GM23338 (cell line): Measurements from ENCODE around the gene DCST2. TPM values are rescaled to one million over a fixed set of nuclear protein-coding genes. Genes with fewer than 3 reads are reported as not detected.

Source experiments
- ATAC-seq: fragments of 200-7000 bp; cut with Tn5 transposase; 3 replicates; pipeline ENCODE4 v1.9.1; 2020
- DNase-seq: peaks from one replicate; pipeline ENCODE4 v3.0.0-alpha.2; 2015; ENCODE audit warnings: low spot score
- H2AFZ ChIP-seq: fragments of 200-600 bp; sonication (generic); 2 replicates; pipeline ENCODE4 v1.8.0; 2016; ENCODE audit warnings: antibody characterized with exemption, mild to moderate bottlenecking, moderate library complexity
- H3F3A ChIP-seq: fragments of 200-600 bp; sonication (generic); replicated peaks from 2 replicates; pipeline ENCODE4 v1.8.0; 2017; ENCODE audit warnings: antibody characterized with exemption, mixed run types, low read depth
- H3K27ac ChIP-seq: fragments of 200-600 bp; sonication (generic); 2 replicates; pipeline ENCODE4 v1.6.1; 2016; ENCODE audit warnings: low read depth
- H3K27me3 ChIP-seq: fragments of 200-600 bp; sonication (generic); 2 replicates; pipeline ENCODE4 v1.8.0; 2016; ENCODE audit warnings: mild to moderate bottlenecking, mixed run types, moderate library complexity; ENCODE audit not compliant: insufficient read depth
- H3K36me3 ChIP-seq: fragments of 200-600 bp; sonication (generic); 2 replicates; pipeline ENCODE4 v1.8.0; 2016; ENCODE audit warnings: mild to moderate bottlenecking; ENCODE audit not compliant: insufficient read depth
- H3K4me1 ChIP-seq: fragments of 200-600 bp; sonication (generic); 2 replicates; pipeline ENCODE4 v1.8.0; 2016; ENCODE audit warnings: mild to moderate bottlenecking, moderate library complexity; ENCODE audit not compliant: insufficient read depth
- H3K4me2 ChIP-seq: fragments of 200-600 bp; sonication (generic); 2 replicates; pipeline ENCODE4 v1.7.1; 2017; ENCODE audit warnings: mixed run types
- H3K4me3 ChIP-seq: fragments of 200-600 bp; sonication (generic); 2 replicates; pipeline ENCODE4 v1.6.1; 2016; ENCODE audit warnings: mixed run types
- H3K79me2 ChIP-seq: fragments of 200-600 bp; sonication (generic); replicated peaks from 2 replicates; pipeline ENCODE4 v1.8.0; 2017; ENCODE audit warnings: mild to moderate bottlenecking; ENCODE audit not compliant: insufficient read depth
- H3K9me2 ChIP-seq: fragments of 200-600 bp; sonication (generic); 2 replicates; pipeline ENCODE4 v1.8.0; 2017; ENCODE audit not compliant: insufficient read depth
- H4K20me1 ChIP-seq: fragments of 200-600 bp; sonication (generic); replicated peaks from 2 replicates; pipeline ENCODE4 v1.8.0; 2017; ENCODE audit warnings: mild to moderate bottlenecking; ENCODE audit not compliant: insufficient read depth
- H3K27ac Mint-ChIP-seq: 2 replicates; pipeline ENCODE4 v1.8.0; 2020; ENCODE audit warnings: inconsistent platforms, mild to moderate bottlenecking, moderate library complexity, mixed read lengths
- H3K27me3 Mint-ChIP-seq: 3 replicates; pipeline ENCODE4 v1.8.0; 2022; ENCODE audit warnings: low read depth, mild to moderate bottlenecking, moderate library complexity, mixed read lengths, inconsistent platforms; ENCODE audit not compliant: insufficient read depth, poor library complexity
- H3K36me3 Mint-ChIP-seq: 3 replicates; pipeline ENCODE4 v1.8.0; 2021; ENCODE audit warnings: low read depth, mild to moderate bottlenecking, inconsistent platforms, moderate library complexity, mixed read lengths
- H3K4me1 Mint-ChIP-seq: 3 replicates; pipeline ENCODE4 v1.8.0; 2020; ENCODE audit warnings: mild to moderate bottlenecking, inconsistent platforms, mixed read lengths
- H3K4me3 Mint-ChIP-seq: 3 replicates; pipeline ENCODE4 v1.8.0; 2021; ENCODE audit warnings: moderate library complexity, mild to moderate bottlenecking, inconsistent platforms, mixed read lengths
- H3K9me3 Mint-ChIP-seq: 3 replicates; pipeline ENCODE4 v1.8.0; 2020; ENCODE audit warnings: moderate library complexity, mild to moderate bottlenecking, inconsistent platforms, mixed read lengths
- CREB1 ChIP-seq: fragments of 250-450 bp; sonication (Bioruptor Pico); IDR thresholded peaks from 2 replicates; pipeline ENCODE4 v1.5.0; 2020; ENCODE audit warnings: low read depth, mild to moderate bottlenecking, moderate library complexity
- EZH2 ChIP-seq: fragments of 200-600 bp; sonication (generic); IDR thresholded peaks from one replicate; pipeline ENCODE4 v1.8.0; 2017; ENCODE audit warnings: antibody characterized with exemption, mild to moderate bottlenecking, low read depth; ENCODE audit not compliant: unreplicated experiment
- JUNB ChIP-seq: IDR thresholded peaks from one replicate; pipeline ENCODE4 v1.6.1; 2016; ENCODE audit warnings: antibody characterized with exemption; ENCODE audit not compliant: unreplicated experiment
- NANOG ChIP-seq: IDR thresholded peaks from 2 replicates; pipeline ENCODE4 v1.6.1; 2016; ENCODE audit warnings: antibody characterized with exemption, borderline replicate concordance
- REST ChIP-seq: IDR thresholded peaks from one replicate; pipeline ENCODE4 v1.6.1; 2018; ENCODE audit warnings: antibody characterized with exemption; ENCODE audit not compliant: unreplicated experiment
- STAT1 ChIP-seq: IDR thresholded peaks from one replicate; pipeline ENCODE4 v1.6.1; 2016; ENCODE audit warnings: antibody characterized with exemption; ENCODE audit not compliant: unreplicated experiment
- ZNF114 ChIP-seq: fragments of 250-450 bp; sonication (Bioruptor Pico); IDR thresholded peaks from 2 replicates; pipeline ENCODE4 v1.5.0; 2020; ENCODE audit warnings: mild to moderate bottlenecking, moderate library complexity
- ZNF331 ChIP-seq: fragments of 250-450 bp; sonication (Bioruptor Pico); IDR thresholded peaks from 2 replicates; pipeline ENCODE4 v1.5.0; 2020; ENCODE audit warnings: low read depth, mild to moderate bottlenecking, moderate library complexity
- ZNF462 ChIP-seq: fragments of 250-450 bp; sonication (Bioruptor Pico); IDR thresholded peaks from 2 replicates; pipeline ENCODE4 v1.5.0; 2020; ENCODE audit warnings: mild to moderate bottlenecking, moderate library complexity
- polyA plus RNA-seq: library from polyadenylated mRNA; unstranded; fragments of >200 nt; fragmentation: Nextera tagmentation; extraction: Ambion mirVana; gene quantifications from 2 replicates; pipeline ENCODE4 v1.2.1, GENCODE V29; 2016
- total RNA-seq: library from RNA; depleted of rRNA; stranded (reverse); fragments of >200 nt; shearing (Covaris generic); gene quantifications from 2 replicates; pipeline ENCODE4 v1.2.3, GENCODE V29; 2014
- TF ChIP-seq, protein P1 (sequence below), 2 experiments: fragments of 200-600 bp in 1 of 2; sonication (generic) in 1 of 2; conservative IDR thresholded peaks; 2 replicates each; pipeline versions ENCODE4 v1.5.1 to v1.6.1; 2016 to 2017; ENCODE audit warnings: antibody characterized with exemption in 2 of 2, low read depth in 2 of 2, mild to moderate bottlenecking in 2 of 2, moderate library complexity in 1 of 2
- TF ChIP-seq, protein P2 (sequence below): IDR thresholded peaks from 2 replicates; pipeline ENCODE4 v1.6.1; 2016; ENCODE audit warnings: antibody characterized with exemption

The DCST2 gene
- total and polyA plus RNA-seq, 2 experiments from 2014 or later: 0.78 TPM; not detected in 1

DNA sequence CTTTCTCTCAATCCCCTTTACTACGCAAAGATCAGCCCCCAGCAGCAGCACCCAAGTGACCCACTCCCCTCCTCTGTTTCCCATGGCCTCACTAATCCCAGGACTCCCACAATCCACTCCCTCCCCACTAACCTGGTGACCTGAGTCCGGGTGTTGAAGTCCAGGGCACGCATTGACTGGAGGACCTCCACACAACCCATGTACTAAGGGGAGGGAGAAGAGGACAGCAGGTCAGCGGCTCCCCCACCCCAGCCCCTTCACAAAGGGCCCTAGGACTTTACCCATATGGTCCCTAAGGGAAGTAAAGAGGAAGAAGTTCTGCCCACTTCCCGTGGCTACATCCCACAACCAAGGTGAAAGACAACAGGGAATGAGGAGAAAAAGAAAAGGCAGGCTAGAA is 64.3 kb downstream of the DCST2 start:
- Histone ChIP-seq H2AFZ (no peak overlapping the region), H3K4me2 (peak overlapping the region; percentile 90), H3K4me3 (peak overlapping the region; percentile 82), H3K36me3 (peaks cover 26% of the 10 kb centered on the region), H3K4me1 (peaks cover 18% of the 10 kb centered on the region), H3K79me2 (peaks cover 42% of the 10 kb centered on the region), H3F3A (peaks cover 31% of the 10 kb centered on the region), H3K27me3 (no peaks in the 10 kb centered on the region), H3K27ac (no peak overlapping the region; the same call in 1 of the 2 replicates), H4K20me1 (peaks cover 17% of the 10 kb centered on the region), H3K9me2 (no peaks in the 10 kb centered on the region)
- H3K27me3 Mint-ChIP-seq: peaks cover 14% of the 10 kb centered on the region
- no peak overlapping the region for H3K4me3 Mint-ChIP-seq
- no peak for ATAC-seq
- TF ChIP-seq ZNF331 (CRISPR knock-in tag) (no peak), NANOG (no peak), CREB1 (CRISPR knock-in tag) (no peak), STAT1 (no peak), ZNF462 (CRISPR knock-in tag) (no peak), JUNB (no peak), ZNF114 (CRISPR knock-in tag) (no peak), REST (no peak), EZH2 (no peak)
- TF ChIP-seq, protein P1, sequence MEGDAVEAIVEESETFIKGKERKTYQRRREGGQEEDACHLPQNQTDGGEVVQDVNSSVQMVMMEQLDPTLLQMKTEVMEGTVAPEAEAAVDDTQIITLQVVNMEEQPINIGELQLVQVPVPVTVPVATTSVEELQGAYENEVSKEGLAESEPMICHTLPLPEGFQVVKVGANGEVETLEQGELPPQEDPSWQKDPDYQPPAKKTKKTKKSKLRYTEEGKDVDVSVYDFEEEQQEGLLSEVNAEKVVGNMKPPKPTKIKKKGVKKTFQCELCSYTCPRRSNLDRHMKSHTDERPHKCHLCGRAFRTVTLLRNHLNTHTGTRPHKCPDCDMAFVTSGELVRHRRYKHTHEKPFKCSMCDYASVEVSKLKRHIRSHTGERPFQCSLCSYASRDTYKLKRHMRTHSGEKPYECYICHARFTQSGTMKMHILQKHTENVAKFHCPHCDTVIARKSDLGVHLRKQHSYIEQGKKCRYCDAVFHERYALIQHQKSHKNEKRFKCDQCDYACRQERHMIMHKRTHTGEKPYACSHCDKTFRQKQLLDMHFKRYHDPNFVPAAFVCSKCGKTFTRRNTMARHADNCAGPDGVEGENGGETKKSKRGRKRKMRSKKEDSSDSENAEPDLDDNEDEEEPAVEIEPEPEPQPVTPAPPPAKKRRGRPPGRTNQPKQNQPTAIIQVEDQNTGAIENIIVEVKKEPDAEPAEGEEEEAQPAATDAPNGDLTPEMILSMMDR (conservative IDR thresholded peaks at IDR 0.05; ENCODE audit: low read depth in 2 of 2): no peak
- TF ChIP-seq, protein P2, sequence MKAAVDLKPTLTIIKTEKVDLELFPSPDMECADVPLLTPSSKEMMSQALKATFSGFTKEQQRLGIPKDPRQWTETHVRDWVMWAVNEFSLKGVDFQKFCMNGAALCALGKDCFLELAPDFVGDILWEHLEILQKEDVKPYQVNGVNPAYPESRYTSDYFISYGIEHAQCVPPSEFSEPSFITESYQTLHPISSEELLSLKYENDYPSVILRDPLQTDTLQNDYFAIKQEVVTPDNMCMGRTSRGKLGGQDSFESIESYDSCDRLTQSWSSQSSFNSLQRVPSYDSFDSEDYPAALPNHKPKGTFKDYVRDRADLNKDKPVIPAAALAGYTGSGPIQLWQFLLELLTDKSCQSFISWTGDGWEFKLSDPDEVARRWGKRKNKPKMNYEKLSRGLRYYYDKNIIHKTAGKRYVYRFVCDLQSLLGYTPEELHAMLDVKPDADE: no peak
- H3K4me1 Mint-ChIP-seq: peaks cover 36% of the 10 kb centered on the region
- DNase-seq: no peak
- H3K27ac Mint-ChIP-seq: peak overlapping the region; percentile 88
- peaks cover 54% of the 10 kb centered on the region for H3K36me3 Mint-ChIP-seq
- peaks cover 3% of the 10 kb centered on the region; the same call in 1 of the 3 replicates for H3K9me3 Mint-ChIP-seq
